HuH-7.5 (cell line): ENCODE results near the gene CREB5.
A peak's percentile ranks its signal among the peaks of the same experiment; 100 is the strongest.
"Not testable (repeated sequence)": the region's sequence is repeated elsewhere in the genome, so short reads cannot be mapped to it uniquely, and the experiment has no call there.

Source experiments
- DNase-seq: peaks from one replicate; pipeline ENCODE4 v3.0.0; 2011; ENCODE audit warnings: low spot score

The CREB5 gene

GRCh38 chr7:28784171-28784902, 372.0 kb downstream of the CREB5 start:
- no peak for DNase-seq

- no peak for DNase-seq
Observed at GRCh38 chr7:28785041-28785995, 373.0 kb downstream of the CREB5 start.

- DNase-seq: not testable (repeated sequence)
Observed at GRCh38 chr7:28786156-28786555, 373.8 kb downstream of the CREB5 start.

- no peak for DNase-seq
Observed at GRCh38 chr7:28787106-28787505, 374.8 kb downstream of the CREB5 start.

GRCh38 chr7:28790467-28790866, 378.1 kb downstream of the CREB5 start:
- DNase-seq: no peak

GRCh38 chr7:28792858-28793257, 380.5 kb downstream of the CREB5 start:
- DNase-seq: no peak

GRCh38 chr7:28793381-28794085, 381.2 kb downstream of the CREB5 start:
- DNase-seq: no peak

GRCh38 chr7:28798274-28798673, 386.0 kb downstream of the CREB5 start:
- DNase-seq: no peak

- DNase-seq: no peak
Observed at GRCh38 chr7:28799619-28800018, 387.3 kb downstream of the CREB5 start.

- no peak for DNase-seq
Observed at GRCh38 chr7:28800150-28800549, 387.8 kb downstream of the CREB5 start.

GRCh38 chr7:28802450-28802849, 390.1 kb downstream of the CREB5 start:
- DNase-seq: no peak

- no peak for DNase-seq
Observed at GRCh38 chr7:28804157-28804556, 391.8 kb downstream of the CREB5 start.

GRCh38 chr7:28804990-28805389, 392.7 kb downstream of the CREB5 start:
- DNase-seq: no peak

- no peak for DNase-seq
Observed at GRCh38 chr7:28806841-28807240, 394.5 kb downstream of the CREB5 start.

- DNase-seq: no peak
Observed at GRCh38 chr7:28807396-28807994, 395.2 kb downstream of the CREB5 start.

GRCh38 chr7:28808796-28809533, 396.6 kb downstream of the CREB5 start:
- no peak for DNase-seq

GRCh38 chr7:28811008-28811407, 398.7 kb downstream of the CREB5 start:
- DNase-seq: no peak

GRCh38 chr7:28811701-28812430, 399.5 kb downstream of the CREB5 start:
- DNase-seq: peak; percentile 23

- no peak for DNase-seq
Observed at GRCh38 chr7:28812616-28813015, 400.3 kb downstream of the CREB5 start.

GRCh38 chr7:28813243-28813962, 401.1 kb downstream of the CREB5 start:
- DNase-seq: no peak
